Neural cell (in vitro differentiated cells): ENCODE results near the gene DSG3.

ENCODE experiments used
- EZH2 ChIP-seq: fragments of 200-600, 300-800 bp; shearing (Covaris generic), sonication (generic); IDR thresholded peaks from 2 replicates; pipeline ENCODE4 v1.6.1; 2014; ENCODE audit warnings: antibody characterized with exemption, low read length, borderline replicate concordance, mild to moderate bottlenecking; ENCODE audit not compliant: insufficient read depth, poor library complexity, severe bottlenecking
- TF ChIP-seq, protein P1 (sequence below): fragments of 450-650 bp; IDR thresholded peaks from 2 replicates; pipeline ENCODE4 v1.5.1; 2014; ENCODE audit warnings: antibody characterized with exemption, mild to moderate bottlenecking, moderate library complexity; ENCODE audit not compliant: poor library complexity, severe bottlenecking

DNA sequence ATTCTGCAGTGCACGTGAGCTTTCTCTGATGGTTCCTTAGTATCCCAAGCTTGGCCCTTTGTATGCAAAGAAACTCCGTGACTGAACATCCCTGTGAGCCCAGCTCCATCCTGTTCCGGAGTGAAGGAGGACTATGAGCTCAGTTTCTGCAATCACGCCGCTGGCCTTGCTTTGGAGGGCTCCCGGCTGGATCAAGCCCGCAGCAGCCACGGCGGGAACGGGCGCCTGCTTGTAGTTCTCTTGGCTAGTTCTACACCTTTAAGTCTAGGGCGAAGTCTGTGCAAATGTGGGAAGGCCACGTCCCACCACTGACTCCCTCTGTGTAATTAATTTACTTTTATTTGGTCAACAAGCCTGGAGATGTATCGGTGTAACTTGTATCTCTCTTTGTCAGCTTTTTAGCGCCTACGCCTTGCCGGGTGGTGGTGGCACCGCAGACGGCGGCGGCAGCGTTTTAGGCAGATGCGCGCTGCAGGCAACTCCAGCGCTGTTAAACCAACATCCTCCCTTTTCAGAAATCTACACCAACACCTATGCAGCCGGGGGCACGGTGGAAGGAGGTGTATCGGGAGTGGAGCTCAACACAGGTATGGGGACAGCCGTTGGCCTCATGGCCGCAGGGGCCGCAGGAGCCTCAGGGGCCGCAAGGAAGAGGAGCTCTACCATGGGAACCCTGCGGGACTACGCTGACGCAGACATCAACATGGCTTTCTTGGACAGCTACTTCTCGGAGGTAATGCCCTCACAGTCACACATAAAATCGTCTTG lies 36.6 kb upstream of the DSG3 start:
- no peak for TF ChIP-seq EZH2
- TF ChIP-seq, protein P1, sequence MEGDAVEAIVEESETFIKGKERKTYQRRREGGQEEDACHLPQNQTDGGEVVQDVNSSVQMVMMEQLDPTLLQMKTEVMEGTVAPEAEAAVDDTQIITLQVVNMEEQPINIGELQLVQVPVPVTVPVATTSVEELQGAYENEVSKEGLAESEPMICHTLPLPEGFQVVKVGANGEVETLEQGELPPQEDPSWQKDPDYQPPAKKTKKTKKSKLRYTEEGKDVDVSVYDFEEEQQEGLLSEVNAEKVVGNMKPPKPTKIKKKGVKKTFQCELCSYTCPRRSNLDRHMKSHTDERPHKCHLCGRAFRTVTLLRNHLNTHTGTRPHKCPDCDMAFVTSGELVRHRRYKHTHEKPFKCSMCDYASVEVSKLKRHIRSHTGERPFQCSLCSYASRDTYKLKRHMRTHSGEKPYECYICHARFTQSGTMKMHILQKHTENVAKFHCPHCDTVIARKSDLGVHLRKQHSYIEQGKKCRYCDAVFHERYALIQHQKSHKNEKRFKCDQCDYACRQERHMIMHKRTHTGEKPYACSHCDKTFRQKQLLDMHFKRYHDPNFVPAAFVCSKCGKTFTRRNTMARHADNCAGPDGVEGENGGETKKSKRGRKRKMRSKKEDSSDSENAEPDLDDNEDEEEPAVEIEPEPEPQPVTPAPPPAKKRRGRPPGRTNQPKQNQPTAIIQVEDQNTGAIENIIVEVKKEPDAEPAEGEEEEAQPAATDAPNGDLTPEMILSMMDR, result no peak
